Mucosa of descending colon (tissue), 3 donors: ENCODE data around the gene ANKH. TPM values are rescaled to one million over a fixed set of nuclear protein-coding genes. Genes with fewer than 3 reads are reported as not detected.

Experiments
- ATAC-seq: fragments of 200-7000 bp; cut with Tn5 transposase; one replicate; pipeline ENCODE4 v1.9.1; 2020; ENCODE audit warnings: mild to moderate bottlenecking, moderate library complexity
- DNase-seq, 3 donors: peaks; one replicate each; pipeline ENCODE4 v3.0.0-alpha.2; 2020
- H3K36me3 ChIP-seq: fragments of 200-600 bp; one replicate; pipeline ENCODE4 v1.8.0; 2021; ENCODE audit warnings: low read depth, mild to moderate bottlenecking
- H3K4me1 ChIP-seq: fragments of 200-600 bp; one replicate; pipeline ENCODE4 v1.8.0; 2021; ENCODE audit warnings: low read depth, mild to moderate bottlenecking
- H3K4me3 ChIP-seq: fragments of 200-600 bp; one replicate; pipeline ENCODE4 v1.8.0; 2021; ENCODE audit warnings: mild to moderate bottlenecking
- H3K9me3 ChIP-seq: fragments of 200-600 bp; one replicate; pipeline ENCODE4 v1.8.0; 2021; ENCODE audit warnings: mild to moderate bottlenecking
- CTCF ChIP-seq: fragments of 200-600 bp; IDR thresholded peaks from one replicate; pipeline ENCODE4 v1.8.0; 2022; ENCODE audit warnings: antibody characterized with exemption, mild to moderate bottlenecking
- intact Hi-C, 2 donors: fragments of 100-400 bp; cut with DNase I in 1 of 2; cut with micrococcal nuclease in 1 of 2; formaldehyde crosslinking; loops; one replicate each; pipeline versions ENCODE4 v1.11.0 to v1.11.1; 2022; cut with DNase I, micrococcal nuclease
- total RNA-seq, 3 donors: library from RNA; stranded (reverse); fragmentation: NEBNext Ultra II Directional in 2 of 3; extraction: Animal tissue kit (Norgen Biotek cat#: 25700) in 2 of 3; gene quantifications; one replicate each; pipeline versions ENCODE4 v1.2.1 to v1.2.4, GENCODE V29; 2021 to 2023
- donor health status: DM: no; HTN: no; CAD: no; lungs with moderate emphysema.
- donor health status: DM: no; HTN: no; CAD: no.
- donor health status: DM: no; HTN: yes; CAD: no.

Gene ANKH
- total RNA-seq, 3 donors from 2014 or later, result 85.4 to 177 (median 105) TPM

DNA sequence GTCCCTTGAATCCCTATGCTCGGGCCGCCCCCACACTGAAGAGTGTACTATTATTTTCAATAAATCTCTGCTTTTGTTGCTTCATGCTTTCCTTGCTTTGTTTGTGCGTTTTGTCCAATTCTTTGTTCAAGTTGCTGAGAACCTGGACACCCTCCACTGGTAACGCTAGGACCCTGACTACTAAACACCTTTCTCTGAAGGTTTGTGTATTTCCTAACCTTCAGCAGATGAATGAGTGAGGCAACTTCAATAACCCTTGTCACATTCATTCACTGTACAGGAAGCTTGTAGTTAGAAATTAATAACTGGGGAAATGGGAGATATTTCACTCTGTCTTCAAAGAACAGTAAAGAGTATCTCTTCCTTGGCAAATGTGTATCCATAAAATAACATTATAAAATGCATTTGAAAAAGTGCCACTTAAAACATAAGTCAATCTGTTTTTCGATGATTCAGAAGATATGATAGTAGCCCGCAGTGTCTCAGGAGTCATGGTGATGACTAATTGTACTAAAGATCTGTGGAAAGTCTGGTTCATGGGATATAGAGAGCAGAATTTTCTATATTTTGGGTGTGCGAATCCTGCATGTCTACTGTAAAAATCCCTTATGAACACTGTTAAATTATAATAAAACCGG lies 43.2 kb upstream of the ANKH start:
- Histone ChIP-seq H3K36me3 (no peaks in the 10 kb centered on the region), H3K4me3 (no peak overlapping the region), H3K9me3 (no peaks in the 10 kb centered on the region), H3K4me1 (no peaks in the 10 kb centered on the region)
- DNase-seq (no peak), ATAC-seq (no peak)
- intact Hi-C loops, result no loop called here
- no peak for TF ChIP-seq CTCF

DNA sequence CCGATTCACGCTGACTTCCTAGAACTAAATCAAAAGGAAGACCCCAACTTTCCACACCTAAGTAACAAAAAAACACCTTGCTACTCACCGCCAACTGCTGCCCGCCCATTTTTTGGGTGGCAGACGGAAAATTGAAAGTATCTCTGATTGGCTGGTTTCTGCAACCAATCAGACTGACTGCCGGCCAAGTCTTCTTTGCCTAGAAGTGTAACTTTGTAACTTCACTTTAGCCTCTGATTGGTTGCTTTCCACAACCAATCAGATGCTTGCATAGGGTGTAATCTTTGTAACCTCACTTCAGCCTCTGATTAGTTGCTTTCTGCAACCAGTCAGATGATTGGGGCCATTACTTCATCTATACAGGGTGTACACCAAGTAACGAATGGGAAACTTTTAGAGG lies 42.6 kb upstream of the ANKH start:
- ATAC-seq (no peak), DNase-seq (no peak)
- Histone ChIP-seq H3K4me1 (no peaks in the 10 kb centered on the region), H3K4me3 (no peak overlapping the region), H3K36me3 (no peaks in the 10 kb centered on the region), H3K9me3 (no peaks in the 10 kb centered on the region)
- no peak for TF ChIP-seq CTCF
- intact Hi-C loops, result no loop called here

DNA sequence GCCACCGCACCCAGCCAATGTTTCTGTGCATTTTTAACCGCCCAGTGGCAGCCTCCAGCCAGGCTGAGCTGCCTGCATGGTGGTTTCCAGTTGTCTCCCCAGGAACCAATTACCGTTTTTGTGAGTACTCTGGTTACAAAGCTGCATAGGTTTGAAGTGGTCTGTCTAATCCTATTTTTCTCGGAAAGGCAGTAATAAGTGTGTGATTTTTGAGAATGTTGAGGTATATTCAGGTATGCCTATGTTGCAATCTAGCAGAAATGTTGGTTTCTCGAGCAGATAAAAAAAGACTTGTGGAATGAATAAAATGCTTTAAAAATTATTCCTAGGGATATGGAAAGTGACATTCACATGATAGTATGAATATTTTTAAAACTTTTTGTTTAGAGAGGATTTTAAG lies 41.5 kb upstream of the ANKH start:
- ATAC-seq (no peak), DNase-seq (no peak)
- H3K4me1 ChIP-seq, result no peaks in the 10 kb centered on the region
- no peak overlapping the region for H3K4me3 ChIP-seq
- intact Hi-C loops, result no loop called here
- no peaks in the 10 kb centered on the region for H3K36me3 ChIP-seq
- TF ChIP-seq CTCF, result no peak
- H3K9me3 ChIP-seq, result no peaks in the 10 kb centered on the region

GRCh38 chr5:14912206-14912605 lies 40.6 kb upstream of the ANKH start:
- DNase-seq, result no peak

DNA sequence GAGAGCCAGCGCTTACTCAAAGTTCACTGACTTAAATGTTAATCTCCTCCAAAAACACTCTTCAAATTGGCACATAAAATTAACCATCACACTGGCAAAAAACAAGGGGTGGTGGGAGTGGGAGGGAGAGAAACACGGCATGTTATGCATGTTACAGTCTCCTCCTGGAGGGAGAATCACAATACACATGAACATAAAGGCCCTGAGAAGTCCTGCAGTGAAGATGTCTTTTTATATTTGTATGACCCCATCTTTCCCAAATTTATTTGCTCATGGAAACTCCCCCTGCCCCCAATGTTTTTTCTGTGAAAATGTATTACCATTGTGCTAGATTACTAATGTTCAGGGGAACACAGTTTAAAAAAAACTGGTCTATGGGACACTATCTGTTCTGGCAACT lies 37.8 kb upstream of the ANKH start:
- Histone ChIP-seq H3K4me1 (no peaks in the 10 kb centered on the region), H3K9me3 (no peaks in the 10 kb centered on the region), H3K4me3 (no peak overlapping the region), H3K36me3 (no peaks in the 10 kb centered on the region)
- intact Hi-C loops, result no loop called here
- ATAC-seq, result no peak
- no peak for TF ChIP-seq CTCF
- no peak for DNase-seq

More at GRCh38 chr5:14912206-14912605, 40.6 kb upstream of the ANKH start:
- Histone ChIP-seq H3K36me3 (no peaks in the 10 kb centered on the region), H3K4me1 (no peaks in the 10 kb centered on the region), H3K9me3 (no peaks in the 10 kb centered on the region), H3K4me3 (no peak overlapping the region)
- no peak for ATAC-seq
- intact Hi-C loops, result no loop called here
- TF ChIP-seq CTCF, result no peak

DNA sequence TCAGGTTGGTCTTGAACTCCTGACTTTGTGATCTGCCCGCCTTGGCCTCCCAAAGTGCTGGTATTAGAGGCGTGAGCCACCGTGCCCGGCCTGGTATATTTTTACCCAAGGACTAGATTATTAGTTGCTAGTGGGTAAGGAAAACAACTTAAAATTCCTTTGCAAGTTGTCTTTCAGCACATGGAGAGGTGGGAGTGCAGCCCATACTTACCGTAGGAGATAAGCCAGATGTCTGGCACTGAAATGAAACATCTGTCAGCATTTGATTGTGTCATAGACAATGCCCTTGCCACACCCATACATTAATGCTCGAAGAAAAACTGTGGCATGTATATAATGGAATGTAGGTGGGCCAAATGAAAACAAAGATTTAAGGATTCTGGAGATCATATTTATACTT lies 36.6 kb upstream of the ANKH start:
- ATAC-seq, result no peak
- H3K4me3 ChIP-seq, result no peak overlapping the region
- H3K4me1 ChIP-seq, result no peaks in the 10 kb centered on the region
- no peaks in the 10 kb centered on the region for H3K36me3 ChIP-seq
- no peak for TF ChIP-seq CTCF
- H3K9me3 ChIP-seq, result no peaks in the 10 kb centered on the region
- no peak for DNase-seq
- intact Hi-C loops, result no loop called here
